ENCODE data around the gene PDLIM1. TPM values are rescaled to one million over a fixed set of nuclear protein-coding genes. Genes with fewer than 3 reads are reported as not detected.

PDLIM1 gene
- total and polyA plus RNA-seq, 9 of the 15 experiments (the other 6 are each of a cell fraction or from before 2014, with no cell fraction given), result 19.8 to 164 (median 39.1) TPM

GRCh38 chr10:95266674-95267095, 24.1 kb downstream of the PDLIM1 start (continued):
- peak in 1 of 2 experiments; percentile 64; a peak in 2 of 4 replicates for TF ChIP-seq ZNF318 (IDR thresholded peaks at IDR 0.05; ENCODE audit: borderline replicate concordance in 1 of 2, low read depth in 1 of 2)
- no peak for TF ChIP-seq PHB2 (IDR thresholded peaks at IDR 0.05; ENCODE audit: low read depth)
- TF ChIP-seq ZNF395 (CRISPR knock-in tag; IDR thresholded peaks at IDR 0.05), result peak; percentile 81
- TF ChIP-seq RBM17 (IDR thresholded peaks at IDR 0.05; ENCODE audit: borderline replicate concordance, low read depth, low read length), result no peak
- no peak for TF ChIP-seq IRF1 (CRISPR knock-in tag; IDR thresholded peaks at IDR 0.05; ENCODE audit: borderline replicate concordance)
- peak; percentile 57 for TF ChIP-seq SMAD1 (IDR thresholded peaks at IDR 0.05; ENCODE audit: low read depth, low read length, partially characterized antibody)
- no peak for TF ChIP-seq ZKSCAN8 (CRISPR knock-in tag; IDR thresholded peaks at IDR 0.05)
- TF ChIP-seq CUX1 (CRISPR knock-in tag; IDR thresholded peaks at IDR 0.05), result peak; percentile 83
- no peak for TF ChIP-seq TCF7 (IDR thresholded peaks at IDR 0.05; ENCODE audit: borderline replicate concordance)
- peak; percentile 48 for TF ChIP-seq CBFA2T3 (IDR thresholded peaks at IDR 0.05)
- TF ChIP-seq ARID1B (IDR thresholded peaks at IDR 0.05), result peak; percentile 84
- no peak for TF ChIP-seq ERF (CRISPR knock-in tag; IDR thresholded peaks at IDR 0.05)
- peak; percentile 79 for TF ChIP-seq SMARCE1 (IDR thresholded peaks at IDR 0.05)

Measured in K562 (cell line).